Neural progenitor cell (in vitro differentiated cells): Measurements from ENCODE around the gene METTL25B. TPM values are rescaled to one million over a fixed set of nuclear protein-coding genes. Genes with fewer than 3 reads are reported as not detected.

Experiments used
- DNase-seq: peaks from one replicate; pipeline ENCODE4 v3.0.0-alpha.2; 2016; ENCODE audit warnings: low spot score
- H2AFZ ChIP-seq: fragments of 200-600 bp; sonication (generic); replicated peaks from 2 replicates; pipeline ENCODE4 v1.6.1; 2016; ENCODE audit warnings: antibody characterized with exemption
- H3F3A ChIP-seq: fragments of 200-600 bp; sonication (generic); 2 replicates; pipeline ENCODE4 v1.6.1; 2016; ENCODE audit warnings: antibody characterized with exemption, low read depth
- H3K27ac ChIP-seq: fragments of 200-600 bp; sonication (generic); 2 replicates; pipeline ENCODE4 v1.5.1; 2016; ENCODE audit warnings: mild to moderate bottlenecking
- H3K27me3 ChIP-seq: fragments of 200-600 bp; sonication (generic); 2 replicates; pipeline ENCODE4 v1.6.1; 2016; ENCODE audit warnings: mild to moderate bottlenecking, moderate library complexity
- H3K36me3 ChIP-seq: fragments of 200-600 bp; sonication (generic); 2 replicates; pipeline ENCODE4 v1.5.1; 2016
- H3K4me1 ChIP-seq: fragments of 200-600 bp; sonication (generic); 2 replicates; pipeline ENCODE4 v1.6.1; 2016; ENCODE audit warnings: mixed run types
- H3K4me2 ChIP-seq: fragments of 200-600 bp; sonication (generic); 2 replicates; pipeline ENCODE4 v1.6.1; 2016
- H3K4me3 ChIP-seq: fragments of 200-600 bp; sonication (generic); 2 replicates; pipeline ENCODE4 v1.5.1; 2016
- H3K79me2 ChIP-seq: fragments of 200-600 bp; sonication (generic); 2 replicates; pipeline ENCODE4 v1.6.1; 2016; ENCODE audit warnings: low read depth
- H3K9ac ChIP-seq: fragments of 200-600 bp; sonication (generic); 2 replicates; pipeline ENCODE4 v1.6.1; 2016
- H3K9me3 ChIP-seq: fragments of 200-600 bp; sonication (generic); 2 replicates; pipeline ENCODE4 v1.5.1; 2016; ENCODE audit warnings: low read depth
- H4K20me1 ChIP-seq: fragments of 200-600 bp; sonication (generic); 2 replicates; pipeline ENCODE4 v1.6.1; 2016; ENCODE audit warnings: low read depth
- H3K27ac Mint-ChIP-seq: 3 replicates; pipeline ENCODE4 v1.8.0; 2021; ENCODE audit warnings: mixed read lengths
- H3K27me3 Mint-ChIP-seq: 2 replicates; pipeline ENCODE4 v1.8.0; 2022; ENCODE audit warnings: low read depth, mild to moderate bottlenecking, inconsistent platforms, moderate library complexity, mixed read lengths; ENCODE audit not compliant: insufficient read depth
- H3K36me3 Mint-ChIP-seq: 3 replicates; pipeline ENCODE4 v1.8.0; 2021; ENCODE audit warnings: mixed read lengths
- H3K4me1 Mint-ChIP-seq: 3 replicates; pipeline ENCODE4 v1.8.0; 2021; ENCODE audit warnings: mixed read lengths
- H3K4me3 Mint-ChIP-seq: 3 replicates; pipeline ENCODE4 v1.8.0; 2021; ENCODE audit warnings: mild to moderate bottlenecking, moderate library complexity, mixed read lengths
- H3K9me3 Mint-ChIP-seq: 3 replicates; pipeline ENCODE4 v1.8.0; 2020; ENCODE audit warnings: mixed read lengths
- EZH2 ChIP-seq: fragments of 200-600 bp; sonication (generic); IDR thresholded peaks from 2 replicates; pipeline ENCODE4 v1.6.1; 2017; ENCODE audit warnings: antibody characterized with exemption, mild to moderate bottlenecking, moderate library complexity
- EZH2phosphoT487 ChIP-seq: fragments of 200-600 bp; sonication (generic); IDR thresholded peaks from 2 replicates; pipeline ENCODE4 v1.6.1; 2017; ENCODE audit warnings: antibody characterized with exemption
- total RNA-seq: library from RNA; depleted of rRNA; stranded (reverse); fragments of >200 nt; gene quantifications from 2 replicates; pipeline ENCODE4 v1.2.3, GENCODE V29; 2015; ENCODE audit warnings: low replicate concordance
- TF ChIP-seq, protein P1 (sequence below): fragments of 200-600 bp; sonication (generic); IDR thresholded peaks from 2 replicates; pipeline ENCODE4 v1.5.1; 2017; ENCODE audit warnings: antibody characterized with exemption, mild to moderate bottlenecking

The METTL25B gene
- total RNA-seq, 1 donor from 2014 or later = 21.4 TPM

- peak overlapping the region; percentile 90 for H3K9ac ChIP-seq
- no peak for DNase-seq
- H3K9me3 Mint-ChIP-seq = no peaks in the 10 kb centered on the region
- peak overlapping the region; percentile 8 for H3K27ac Mint-ChIP-seq
- peaks cover 26% of the 10 kb centered on the region for H3K4me1 ChIP-seq
- peak overlapping the region; percentile 86 for H3K4me3 ChIP-seq
- TF ChIP-seq, protein P1, sequence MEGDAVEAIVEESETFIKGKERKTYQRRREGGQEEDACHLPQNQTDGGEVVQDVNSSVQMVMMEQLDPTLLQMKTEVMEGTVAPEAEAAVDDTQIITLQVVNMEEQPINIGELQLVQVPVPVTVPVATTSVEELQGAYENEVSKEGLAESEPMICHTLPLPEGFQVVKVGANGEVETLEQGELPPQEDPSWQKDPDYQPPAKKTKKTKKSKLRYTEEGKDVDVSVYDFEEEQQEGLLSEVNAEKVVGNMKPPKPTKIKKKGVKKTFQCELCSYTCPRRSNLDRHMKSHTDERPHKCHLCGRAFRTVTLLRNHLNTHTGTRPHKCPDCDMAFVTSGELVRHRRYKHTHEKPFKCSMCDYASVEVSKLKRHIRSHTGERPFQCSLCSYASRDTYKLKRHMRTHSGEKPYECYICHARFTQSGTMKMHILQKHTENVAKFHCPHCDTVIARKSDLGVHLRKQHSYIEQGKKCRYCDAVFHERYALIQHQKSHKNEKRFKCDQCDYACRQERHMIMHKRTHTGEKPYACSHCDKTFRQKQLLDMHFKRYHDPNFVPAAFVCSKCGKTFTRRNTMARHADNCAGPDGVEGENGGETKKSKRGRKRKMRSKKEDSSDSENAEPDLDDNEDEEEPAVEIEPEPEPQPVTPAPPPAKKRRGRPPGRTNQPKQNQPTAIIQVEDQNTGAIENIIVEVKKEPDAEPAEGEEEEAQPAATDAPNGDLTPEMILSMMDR = no peak
- no peak for TF ChIP-seq EZH2
- TF ChIP-seq EZH2phosphoT487 = no peak
- H4K20me1 ChIP-seq = peaks cover 58% of the 10 kb centered on the region
- no peaks in the 10 kb centered on the region for H3K9me3 ChIP-seq
- H3F3A ChIP-seq = peaks cover 9% of the 10 kb centered on the region
- H3K79me2 ChIP-seq = peaks cover 74% of the 10 kb centered on the region
- peaks cover 21% of the 10 kb centered on the region for H3K36me3 Mint-ChIP-seq
- H3K4me2 ChIP-seq = peak overlapping the region; percentile 100
- no peak overlapping the region for H3K4me3 Mint-ChIP-seq
- H3K36me3 ChIP-seq = no peaks in the 10 kb centered on the region
- H3K27me3 Mint-ChIP-seq = no peaks in the 10 kb centered on the region
- H3K27me3 ChIP-seq = no peaks in the 10 kb centered on the region
- peaks cover 34% of the 10 kb centered on the region for H3K4me1 Mint-ChIP-seq
- no peak overlapping the region for H2AFZ ChIP-seq
- peak overlapping the region; percentile 7 for H3K27ac ChIP-seq
Measured at GRCh38 chr1:156768610-156769295, 40.5 kb downstream of the METTL25B start.

- Histone ChIP-seq H3K9me3 (no peaks in the 10 kb centered on the region), H3K9ac (peak overlapping the region; percentile 9), H3K4me2 (no peak overlapping the region), H3F3A (peaks cover 16% of the 10 kb centered on the region), H3K36me3 (no peaks in the 10 kb centered on the region), H3K4me3 (no peak overlapping the region), H3K27ac (no peak overlapping the region), H3K27me3 (no peaks in the 10 kb centered on the region), H2AFZ (no peak overlapping the region), H4K20me1 (peaks cover 84% of the 10 kb centered on the region), H3K79me2 (peaks cover 98% of the 10 kb centered on the region), H3K4me1 (peaks cover 17% of the 10 kb centered on the region)
- peaks cover 30% of the 10 kb centered on the region for H3K4me1 Mint-ChIP-seq
- no peak overlapping the region for H3K4me3 Mint-ChIP-seq
- H3K9me3 Mint-ChIP-seq = no peaks in the 10 kb centered on the region
- DNase-seq = no peak
- H3K27me3 Mint-ChIP-seq = no peaks in the 10 kb centered on the region
- TF ChIP-seq, protein P1 = no peak
- TF ChIP-seq EZH2 (no peak), EZH2phosphoT487 (no peak)
- H3K27ac Mint-ChIP-seq = no peak overlapping the region
- peaks cover 23% of the 10 kb centered on the region for H3K36me3 Mint-ChIP-seq
Measured at GRCh38 chr1:156772222-156772621, 44.0 kb downstream of the METTL25B start.

- H3K36me3 Mint-ChIP-seq = peaks cover 23% of the 10 kb centered on the region
- Histone ChIP-seq H3K4me1 (peaks cover 17% of the 10 kb centered on the region), H3K9ac (peak overlapping the region; percentile 9), H3K36me3 (no peaks in the 10 kb centered on the region), H3F3A (peaks cover 16% of the 10 kb centered on the region), H3K9me3 (no peaks in the 10 kb centered on the region), H3K27me3 (no peaks in the 10 kb centered on the region), H3K4me3 (no peak overlapping the region), H3K4me2 (no peak overlapping the region), H4K20me1 (peaks cover 91% of the 10 kb centered on the region), H3K79me2 (peaks cover 99% of the 10 kb centered on the region), H2AFZ (no peak overlapping the region), H3K27ac (no peak overlapping the region)
- H3K4me3 Mint-ChIP-seq = no peak overlapping the region
- DNase-seq = no peak
- no peak overlapping the region for H3K27ac Mint-ChIP-seq
- H3K4me1 Mint-ChIP-seq = peaks cover 30% of the 10 kb centered on the region
- H3K9me3 Mint-ChIP-seq = no peaks in the 10 kb centered on the region
- TF ChIP-seq EZH2phosphoT487 (no peak), EZH2 (no peak)
- TF ChIP-seq, protein P1 = no peak
- H3K27me3 Mint-ChIP-seq = no peaks in the 10 kb centered on the region
Measured at GRCh38 chr1:156772728-156773497, 44.6 kb downstream of the METTL25B start.
